NCI-H2171 treated with DMSO at 0.1 percent for 48 hours (cell line): Measurements from ENCODE around the gene NBAS.

ENCODE experiments used
- DNase-seq: peaks from one replicate; lab custom pipeline; 2025; lab: John Stamatoyannopoulos, UW

Gene NBAS

DNA sequence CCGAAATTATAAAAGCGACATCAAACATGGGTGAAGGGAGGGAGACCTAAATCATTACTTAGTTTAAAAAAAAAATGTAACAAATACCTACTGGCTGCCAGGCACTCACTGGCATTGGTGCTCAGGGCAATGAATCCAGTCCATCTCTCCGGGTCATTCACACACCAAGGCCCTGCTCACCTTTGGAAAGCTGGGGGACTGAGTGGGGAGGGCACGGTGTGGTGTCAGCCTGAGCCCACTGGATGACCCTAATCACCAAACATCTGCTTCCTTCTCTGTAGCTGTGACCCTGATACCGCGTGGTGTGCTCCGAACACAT, 30.2 kb upstream of the NBAS start:
- DNase-seq = no peak

DNA sequence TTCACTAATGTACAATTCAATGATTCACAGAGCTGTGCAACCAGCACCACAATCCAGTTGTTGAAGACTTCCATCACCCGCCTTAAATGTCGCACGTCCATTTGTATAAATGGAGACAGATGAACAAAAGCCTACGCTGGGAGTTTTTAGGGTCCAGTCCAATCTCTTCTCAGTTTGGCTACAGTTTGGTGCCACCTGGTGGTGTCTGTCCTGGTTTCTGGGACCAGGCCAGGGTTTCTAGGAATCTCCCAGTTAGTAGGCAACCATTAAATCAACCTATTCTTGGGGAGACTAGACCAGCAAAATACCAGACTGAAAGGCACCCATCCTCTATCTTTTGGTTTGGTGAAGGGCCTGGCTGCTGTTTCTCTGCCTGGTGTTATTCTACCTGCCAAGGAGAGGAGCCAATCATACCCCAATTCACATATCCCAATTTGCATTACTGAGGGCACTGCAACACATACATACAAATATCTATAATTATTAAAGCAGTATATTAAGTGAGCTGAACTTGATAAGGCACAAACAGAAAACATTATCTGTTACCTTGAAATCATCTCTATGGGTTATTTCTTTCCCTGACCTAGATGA, 27.3 kb upstream of the NBAS start:
- DNase-seq = peak; percentile 64

- no peak for DNase-seq
Measured at GRCh38 chr2:15584767-15585469, 23.8 kb upstream of the NBAS start.

GRCh38 chr2:15584316-15584715, 23.2 kb upstream of the NBAS start:
- DNase-seq = no peak

DNA sequence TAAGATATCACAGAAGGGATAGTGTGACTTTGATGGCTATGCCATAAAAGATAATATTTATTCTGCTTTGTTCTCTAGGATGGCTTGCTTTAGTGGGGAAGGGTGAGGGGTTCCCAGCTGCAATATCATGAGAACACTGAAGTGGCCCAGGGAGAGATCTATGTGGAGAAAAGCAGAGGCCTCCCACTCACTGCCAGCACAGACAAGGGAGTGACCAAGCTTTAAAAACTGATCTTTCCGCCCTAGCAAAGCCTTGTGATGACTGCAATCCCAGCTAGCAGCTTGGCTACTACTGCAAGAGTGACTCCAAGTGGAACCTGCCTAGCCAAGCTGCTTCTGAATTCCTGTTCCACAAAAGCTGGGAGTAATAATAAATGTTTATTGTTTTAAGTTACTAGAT, 22.7 kb upstream of the NBAS start:
- DNase-seq = no peak

DNA sequence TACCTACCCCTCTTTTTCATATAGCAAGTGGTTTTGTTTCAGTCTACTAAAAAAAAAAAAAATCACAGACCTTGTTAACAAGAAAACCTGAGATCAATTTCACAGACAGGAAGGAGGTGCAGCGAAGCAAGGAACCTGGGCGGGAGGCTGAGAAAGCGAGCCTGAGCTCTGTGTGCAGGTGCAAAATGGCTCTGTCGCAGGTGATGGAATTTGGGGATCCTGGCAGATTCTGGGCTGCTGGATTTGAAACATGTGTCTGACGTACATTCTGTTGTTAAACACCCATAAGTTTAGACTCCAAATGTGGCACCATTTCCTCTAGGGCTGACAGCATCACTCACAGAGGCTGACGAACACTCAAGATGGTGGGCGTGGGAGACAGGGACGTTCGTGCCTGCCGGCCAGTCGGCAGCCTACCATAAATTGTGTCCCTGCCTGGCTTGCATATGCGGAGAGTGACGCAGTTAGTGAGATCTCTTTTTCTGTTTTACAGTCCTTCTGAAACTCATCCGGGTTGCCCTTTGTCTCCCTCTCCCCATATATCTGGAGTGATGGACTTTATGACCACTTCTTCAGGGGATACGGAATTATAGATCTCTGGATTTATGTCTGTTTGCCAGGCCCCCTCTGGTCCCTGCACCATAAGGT, 21.7 kb upstream of the NBAS start:
- no peak for DNase-seq

GRCh38 chr2:15580451-15580850, 19.3 kb upstream of the NBAS start:
- no peak for DNase-seq

DNA sequence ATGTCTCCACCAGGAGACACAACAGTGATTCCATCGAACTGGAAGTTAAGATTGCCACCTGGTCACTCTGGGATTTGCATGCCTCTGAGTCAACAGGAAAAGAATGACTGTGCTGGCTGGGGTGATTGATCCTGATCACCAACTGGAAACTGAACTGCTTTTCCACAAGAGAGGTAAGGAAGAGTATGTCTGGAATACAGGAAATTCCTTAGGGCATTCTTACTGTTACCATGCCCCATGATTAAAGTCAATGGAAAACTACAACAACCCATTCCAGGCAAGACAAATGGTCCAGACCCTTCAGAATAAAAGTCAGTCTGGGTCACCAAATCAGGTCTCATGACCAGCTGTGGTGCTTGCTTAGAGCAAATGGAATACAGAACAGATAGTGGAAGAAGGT, 18.5 kb upstream of the NBAS start:
- no peak for DNase-seq

DNA sequence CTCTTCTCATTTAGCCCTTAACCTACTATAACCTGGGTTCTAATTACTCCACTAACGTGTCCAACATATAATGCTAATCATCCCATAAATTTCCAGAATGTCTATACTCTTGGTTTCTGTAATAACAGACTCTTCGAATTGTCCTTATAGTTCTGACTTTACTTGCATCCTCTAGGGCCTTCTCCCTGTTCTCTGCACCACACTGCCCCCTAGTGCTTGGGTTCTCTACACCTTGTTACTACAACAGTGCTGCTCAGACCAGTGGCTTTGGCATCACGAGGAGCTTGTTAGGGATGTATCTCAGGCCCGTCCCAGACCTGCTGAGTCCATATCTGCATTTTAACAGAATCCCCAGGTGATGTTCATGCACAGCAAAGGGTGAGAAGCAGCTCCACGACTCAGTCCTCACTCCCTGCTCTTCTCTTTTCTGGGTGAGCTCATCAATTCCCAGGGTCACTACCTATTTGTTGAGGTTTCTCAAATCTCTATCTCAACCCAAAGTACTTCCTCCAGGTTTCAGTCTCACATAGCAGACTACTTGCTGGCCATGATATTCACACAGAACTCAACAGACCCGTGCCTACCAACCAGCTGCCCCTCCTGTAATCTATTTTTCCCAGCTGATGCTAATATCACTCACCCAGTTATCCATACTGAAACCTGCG, 16.1 kb upstream of the NBAS start:
- peak; percentile 86 for DNase-seq

DNA sequence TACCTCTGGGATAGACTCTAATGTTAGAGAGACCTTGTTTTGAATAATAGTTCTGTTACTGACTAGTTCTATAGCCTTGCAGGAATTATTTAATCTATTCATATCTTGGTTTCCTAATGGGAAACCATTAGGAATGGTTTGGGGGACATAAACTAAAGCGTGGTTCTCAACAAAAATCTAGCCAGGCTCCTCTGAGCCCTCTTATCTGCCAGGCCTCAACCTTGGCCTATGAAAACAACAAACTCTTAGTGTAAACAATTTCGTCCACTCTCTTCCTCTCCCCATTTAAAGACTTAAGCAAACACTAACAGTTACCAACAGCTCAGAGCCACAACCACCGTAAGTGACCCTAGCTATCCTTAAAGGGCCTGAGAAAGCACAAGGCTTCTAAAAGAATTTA, 10.6 kb upstream of the NBAS start:
- no peak for DNase-seq

- DNase-seq = no peak
Measured at GRCh38 chr2:15570104-15570503, 9.0 kb upstream of the NBAS start.

- no peak for DNase-seq
Measured at GRCh38 chr2:15568874-15569273, 7.7 kb upstream of the NBAS start.

DNA sequence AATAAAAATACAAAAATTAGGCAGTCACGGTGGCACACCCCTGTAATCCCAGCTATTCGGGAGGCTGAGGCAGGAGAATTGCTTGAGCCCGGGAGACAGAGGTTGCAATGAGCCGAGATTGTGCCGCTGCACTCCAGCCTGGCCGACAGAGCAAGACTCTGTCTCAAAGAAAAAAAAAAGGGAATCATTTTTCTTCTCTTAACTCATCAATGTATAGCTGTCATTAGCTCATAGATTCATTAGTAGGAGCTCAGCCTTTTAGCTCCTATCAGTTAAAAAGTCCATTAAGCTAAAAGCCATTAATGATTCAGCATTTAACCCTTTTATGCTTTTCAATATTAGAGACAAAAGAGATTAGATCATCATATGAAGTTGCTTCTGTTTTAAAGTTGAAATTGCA, 5.8 kb upstream of the NBAS start:
- DNase-seq = no peak

GRCh38 chr2:15565994-15566671, 5.0 kb upstream of the NBAS start:
- DNase-seq = no peak

DNA sequence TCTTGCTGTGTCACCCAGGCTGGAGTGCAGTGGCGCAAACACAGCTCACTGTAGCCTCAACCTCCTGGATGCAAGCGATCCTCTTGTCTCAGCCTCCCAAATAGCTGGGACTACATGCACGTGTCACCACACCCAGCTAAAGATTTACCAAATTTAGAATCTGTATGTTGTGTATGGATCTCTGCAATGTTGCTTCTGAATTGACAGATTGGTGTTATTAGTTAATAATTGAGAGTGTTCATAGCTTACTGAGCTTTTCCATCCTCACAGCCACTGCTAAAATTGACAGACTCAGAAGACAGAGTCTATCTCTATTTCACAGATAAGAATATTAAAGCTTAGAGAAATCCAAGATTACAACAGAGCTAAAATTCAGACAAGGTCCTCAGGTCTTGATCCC, 4.3 kb upstream of the NBAS start:
- no peak for DNase-seq

- DNase-seq = no peak
Measured at GRCh38 chr2:15563227-15564100, 2.3 kb upstream of the NBAS start.

DNA sequence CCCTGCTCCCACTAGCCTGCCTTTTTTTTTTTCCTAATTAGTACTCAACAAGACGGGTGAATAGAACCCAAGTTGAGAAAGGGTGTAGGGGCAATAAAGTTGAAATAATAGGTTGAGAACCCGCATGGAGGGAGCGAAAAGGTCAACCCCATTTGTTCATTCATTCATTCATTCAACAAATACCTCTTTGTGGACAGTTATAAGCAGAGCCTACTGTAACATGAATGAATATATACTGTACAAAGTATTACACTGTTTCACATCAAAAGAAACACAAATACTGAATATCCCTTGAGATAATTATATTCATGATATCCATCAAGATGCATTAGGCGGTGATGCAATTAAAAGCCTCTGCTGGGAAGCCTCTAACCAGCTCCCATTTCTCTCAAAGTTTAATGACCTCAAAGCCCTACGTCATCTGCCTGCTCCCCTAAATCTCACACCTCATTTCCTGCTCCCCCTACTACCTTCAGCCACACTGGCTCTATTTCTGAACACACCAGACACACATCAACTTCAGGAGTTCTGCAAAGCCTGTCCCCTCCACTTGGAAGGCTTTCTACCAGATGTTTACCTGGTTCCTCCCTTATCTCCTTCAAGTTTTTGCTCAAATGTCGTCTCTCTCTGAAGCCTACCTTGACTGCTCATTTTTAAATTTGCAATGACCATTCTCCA, 1.4 kb upstream of the NBAS start:
- no peak for DNase-seq

DNA sequence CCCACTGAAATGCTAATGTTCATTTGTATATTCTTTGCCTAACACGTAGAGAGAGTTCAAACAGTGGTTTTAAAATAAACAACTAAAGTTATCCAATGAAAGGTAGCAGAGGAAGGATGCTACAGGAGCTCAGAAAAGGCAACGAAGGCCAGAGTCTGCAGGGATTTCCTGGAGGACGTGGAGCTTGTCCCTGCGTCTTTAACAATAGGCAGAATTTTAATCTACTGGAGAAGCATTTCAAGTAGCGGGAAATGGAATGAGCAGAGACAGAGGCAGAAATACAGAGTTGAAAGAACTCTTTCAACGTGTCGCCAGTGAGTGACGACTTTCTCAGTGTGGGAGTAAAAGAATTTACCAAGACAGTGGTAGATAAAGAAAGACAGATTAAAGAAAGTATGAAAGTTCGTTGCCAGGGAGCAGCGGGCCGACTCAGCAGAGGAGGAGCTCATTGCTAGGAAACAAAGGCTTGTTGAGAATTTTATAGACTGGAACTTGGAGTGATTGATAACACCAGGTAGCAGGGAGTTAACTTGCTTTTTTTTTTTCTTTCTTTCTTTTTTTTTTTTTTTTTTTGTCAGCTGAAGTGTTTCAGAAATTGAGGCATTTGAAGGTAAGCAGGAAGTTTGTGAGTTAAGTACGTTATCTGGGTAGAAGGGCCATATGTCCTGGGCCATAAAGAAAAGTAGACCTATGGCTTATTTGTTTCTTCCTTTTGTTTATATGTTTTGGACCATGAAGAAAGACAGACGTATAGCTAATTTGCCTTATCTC, 625 bp upstream of the NBAS start:
- peak; percentile 57 for DNase-seq

- DNase-seq = peak; percentile 52
Measured at GRCh38 chr2:15560140-15560987, 770 bp downstream of the NBAS start.
